ENCODE measurements around the gene HNRNPUL2.

- no peak for TF ChIP-seq CTCF (IDR thresholded peaks at IDR 0.05)
- TF ChIP-seq POLR2A (IDR thresholded peaks at IDR 0.05): no peak
Observed at GRCh38 chr11:62752177-62752785, 25.0 kb upstream of the HNRNPUL2 start.

Data from adrenal gland (tissue), 5 donors.